ENCODE data around the gene RAB11FIP3.

Gene RAB11FIP3

DNA sequence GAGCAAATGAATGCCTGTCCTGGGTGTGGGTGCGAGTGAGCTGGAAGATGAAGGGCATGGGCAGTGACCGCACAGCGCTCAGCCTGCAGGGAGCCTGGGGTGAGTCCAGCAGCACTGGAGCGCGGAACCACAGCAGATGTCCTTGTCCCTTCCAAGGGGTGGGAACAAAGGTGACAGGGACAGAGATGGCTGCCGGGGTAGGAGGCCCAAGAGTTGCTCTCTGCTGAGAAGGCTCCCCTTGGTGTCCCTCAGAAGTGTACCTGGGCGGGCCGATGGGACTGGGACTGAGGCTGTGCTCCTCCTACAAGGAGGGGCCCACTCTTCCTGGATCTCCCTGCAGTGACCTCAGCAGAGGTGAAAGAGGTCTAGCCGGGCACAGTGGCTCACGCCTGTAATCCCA is 36.1 kb upstream of the RAB11FIP3 start:
- in situ Hi-C loops (cut with MboI; ENCODE audit: low sequenced_read_pairs) = no loop called here

DNA sequence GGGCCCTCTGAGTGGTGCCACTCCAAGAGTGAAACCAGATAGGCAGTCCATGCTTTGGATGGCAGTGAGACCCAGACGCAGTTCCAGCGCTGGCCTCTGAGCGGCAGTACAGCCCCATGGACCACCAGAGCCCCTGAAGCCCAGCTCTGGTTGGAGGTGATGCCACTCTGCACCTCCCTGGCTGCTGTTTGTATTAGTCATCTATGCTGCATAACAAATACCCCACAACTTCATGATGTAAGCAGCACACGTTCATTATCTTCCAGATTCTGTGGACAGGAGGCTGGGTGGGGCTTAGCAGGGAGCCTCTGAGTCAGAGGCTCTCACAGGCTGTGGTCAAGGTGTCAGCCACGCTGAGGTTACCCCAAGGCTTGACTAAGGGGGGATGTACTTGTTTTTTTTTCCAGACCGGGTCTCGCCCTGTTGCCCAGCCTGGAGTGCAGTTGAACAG is 33.5 kb upstream of the RAB11FIP3 start:
- in situ Hi-C loops (cut with MboI; ENCODE audit: low sequenced_read_pairs) = loop anchor here (10.0 kb wide), 1 partner anchor 273 kb away; the partner anchor contains the start of gene RHOT2

DNA sequence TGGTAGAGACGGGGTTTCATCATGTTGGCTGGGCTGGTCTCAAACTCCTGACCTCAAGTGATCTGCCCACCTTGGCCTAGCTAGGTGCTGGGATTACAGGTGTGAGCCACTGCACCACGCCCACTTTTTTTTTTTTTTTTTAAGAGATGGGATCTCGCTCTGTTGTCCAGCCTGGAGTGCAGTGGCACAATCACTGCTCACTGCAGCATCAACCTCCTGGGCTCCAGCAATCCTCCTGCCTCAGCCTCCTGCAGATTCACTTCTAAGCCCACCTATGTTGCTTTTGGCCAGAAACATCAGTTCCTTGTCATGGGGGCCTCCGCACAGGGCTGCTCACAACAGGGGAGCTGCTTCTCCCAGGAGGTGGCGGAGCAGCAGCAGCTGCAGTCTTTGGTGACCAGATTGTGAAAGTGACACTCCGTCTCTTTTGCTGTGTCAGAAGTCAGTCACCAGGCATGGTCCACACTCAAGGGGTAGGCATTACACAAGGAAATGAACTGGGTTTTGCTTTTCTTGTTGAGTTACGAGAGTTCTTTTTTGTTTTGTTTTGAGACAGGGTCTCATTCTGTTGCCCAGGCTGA is 32.9 kb upstream of the RAB11FIP3 start:
- in situ Hi-C loops (cut with MboI; ENCODE audit: low sequenced_read_pairs) = loop anchor here (10.0 kb wide), 1 partner anchor 272 kb away; the partner anchor contains the start of gene RHOT2

DNA sequence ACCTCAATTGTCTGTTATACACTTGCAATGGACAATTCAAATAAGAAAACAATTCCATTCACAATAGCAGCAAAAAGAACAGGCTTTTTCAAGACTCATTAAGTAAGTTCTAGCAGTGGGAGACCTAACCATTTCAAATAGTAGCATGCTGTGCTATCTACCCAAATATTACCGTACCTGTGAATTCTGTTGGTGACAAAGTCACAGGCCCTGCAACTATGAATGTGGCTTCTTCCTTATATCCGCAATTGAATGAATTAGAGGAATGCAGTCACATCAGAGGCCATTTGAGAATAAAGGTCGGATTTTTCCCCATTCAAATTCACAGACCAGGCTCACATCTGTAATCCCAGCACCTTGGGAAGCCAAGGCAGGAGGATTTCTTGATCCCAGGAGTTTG is 29.2 kb upstream of the RAB11FIP3 start:
- in situ Hi-C loops (cut with MboI; ENCODE audit: low sequenced_read_pairs) = loop anchor here (10.0 kb wide), 1 partner anchor 269 kb away; the partner anchor contains the start of gene RHOT2

DNA sequence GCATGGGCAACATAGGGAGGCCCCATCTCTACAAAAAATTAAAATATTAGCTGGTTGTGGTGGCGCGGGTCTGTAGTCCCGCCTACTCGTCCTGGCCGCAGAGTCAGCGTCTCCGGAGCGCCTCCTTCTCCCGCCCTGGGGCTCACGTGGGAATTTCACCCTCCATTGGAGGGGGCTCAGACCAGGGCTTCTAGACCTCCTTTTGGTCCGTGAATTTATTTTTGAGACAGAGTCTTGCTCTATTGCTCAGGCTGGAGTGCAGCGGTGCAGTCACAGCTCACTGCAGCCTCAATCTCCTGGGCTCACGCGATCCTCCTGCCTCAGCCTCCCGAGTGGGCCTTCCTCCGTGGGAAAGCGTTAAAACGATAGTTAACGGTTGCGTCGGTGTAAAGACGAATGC is 28.8 kb upstream of the RAB11FIP3 start:
- in situ Hi-C loops (cut with MboI; ENCODE audit: low sequenced_read_pairs) = loop anchor here (10.0 kb wide), 1 partner anchor 268 kb away; the partner anchor contains the start of gene RHOT2

DNA sequence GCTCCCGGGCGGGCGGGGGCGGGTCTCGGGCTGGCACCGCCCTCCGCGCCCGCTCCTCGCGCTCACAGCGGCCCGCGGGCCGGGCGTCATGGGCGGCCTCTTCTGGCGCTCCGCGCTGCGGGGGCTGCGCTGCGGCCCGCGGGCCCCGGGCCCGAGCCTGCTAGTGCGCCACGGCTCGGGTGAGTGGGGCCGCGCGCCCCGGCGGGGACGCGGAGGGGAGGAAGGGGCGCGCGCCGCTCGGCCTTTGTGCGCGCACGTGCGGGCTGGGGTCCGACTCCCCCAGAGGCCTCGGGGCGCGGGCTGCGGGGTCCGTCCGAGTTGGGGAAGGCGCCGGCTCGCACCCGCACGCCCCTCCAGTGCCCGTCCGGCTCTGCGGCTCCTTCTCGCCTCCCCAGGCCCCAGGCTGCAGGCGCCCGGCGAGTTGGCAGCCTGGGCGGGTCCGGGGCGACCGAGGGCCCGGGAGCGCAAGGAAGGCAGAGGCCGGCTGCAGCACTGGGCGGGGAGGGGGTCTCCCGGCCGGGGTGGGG is 28.3 kb upstream of the RAB11FIP3 start, which contains the start of gene NME4:
Gene NME4, plus strand, starts transcription at position 65 of the 527 bp plus-strand sequence. Its CDS starts 24 bp downstream, at position 89.
- in situ Hi-C loops (cut with MboI; ENCODE audit: low sequenced_read_pairs) = loop anchor here (10.0 kb wide), 1 partner anchor 268 kb away; the partner anchor contains the start of gene RHOT2

DNA sequence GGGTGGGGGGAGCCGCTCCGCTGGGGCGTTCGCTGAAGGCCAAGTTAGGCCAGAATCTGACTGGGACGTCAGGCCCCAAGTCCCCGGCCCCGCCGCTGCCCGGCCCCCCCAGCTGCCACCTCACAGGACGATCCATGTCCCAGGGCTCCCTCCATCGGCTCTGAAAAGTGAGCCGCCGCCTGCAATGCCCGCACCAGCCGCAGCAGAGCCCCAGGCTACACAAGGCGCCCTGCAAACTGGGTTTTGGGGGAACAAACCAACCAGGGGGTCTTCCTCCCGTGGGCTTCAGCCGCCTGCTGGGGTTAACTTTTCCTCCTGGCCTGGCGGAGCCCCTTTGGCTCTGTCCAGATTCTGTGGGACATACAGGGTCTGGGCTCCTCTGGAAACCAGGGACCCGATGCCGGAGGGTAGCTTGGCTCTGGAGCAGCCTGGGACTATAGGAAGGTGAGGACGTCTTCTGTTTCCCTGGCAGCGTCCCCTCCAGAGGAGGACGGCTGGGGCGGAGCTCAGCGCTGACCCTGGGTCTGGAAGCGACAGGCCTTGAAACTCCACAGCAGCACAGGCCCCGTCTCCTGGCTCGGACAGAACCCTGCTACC is 27.6 kb upstream of the RAB11FIP3 start:
- in situ Hi-C loops (cut with MboI; ENCODE audit: low sequenced_read_pairs) = loop anchor here (10.0 kb wide), 1 partner anchor 267 kb away; the partner anchor contains the start of gene RHOT2

DNA sequence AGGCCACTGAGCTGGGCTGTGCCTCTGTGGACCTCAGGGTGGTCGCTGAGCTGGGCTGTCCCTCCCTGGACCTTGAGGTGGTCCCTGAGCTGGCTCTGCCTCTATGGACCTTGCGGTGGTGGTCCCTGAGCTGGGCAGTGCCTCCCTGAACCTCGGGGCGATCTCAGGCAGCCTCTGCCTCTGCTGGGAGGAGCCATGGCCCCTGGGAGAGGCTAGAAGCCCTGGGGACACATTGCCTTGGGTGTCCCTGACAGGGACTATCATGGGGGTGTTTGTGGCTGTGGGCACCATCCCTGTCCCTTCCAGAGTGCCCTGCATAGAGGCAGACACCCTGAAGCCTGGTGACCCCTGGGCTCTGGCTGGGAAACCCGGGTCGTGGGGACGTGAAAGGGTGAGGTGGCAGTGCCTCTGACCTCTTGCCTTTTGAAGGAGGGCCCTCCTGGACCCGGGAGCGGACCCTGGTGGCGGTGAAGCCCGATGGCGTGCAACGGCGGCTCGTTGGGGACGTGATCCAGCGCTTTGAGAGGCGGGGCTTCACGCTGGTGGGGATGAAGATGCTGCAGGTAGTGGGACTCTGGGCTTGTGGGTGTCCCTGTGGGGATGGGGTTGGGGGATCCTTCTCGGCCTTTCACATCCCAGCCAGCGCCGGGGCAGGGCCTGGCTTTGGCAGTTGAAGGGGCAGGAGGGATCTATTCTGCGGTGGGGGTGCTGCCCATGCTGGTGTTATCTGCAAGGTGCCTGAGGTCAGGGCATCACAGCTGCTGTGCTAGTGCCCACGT is 26.7 kb upstream of the RAB11FIP3 start:
- in situ Hi-C loops (cut with MboI; ENCODE audit: low sequenced_read_pairs) = loop anchor here (10.0 kb wide), 1 partner anchor 266 kb away; the partner anchor contains the start of gene RHOT2

DNA sequence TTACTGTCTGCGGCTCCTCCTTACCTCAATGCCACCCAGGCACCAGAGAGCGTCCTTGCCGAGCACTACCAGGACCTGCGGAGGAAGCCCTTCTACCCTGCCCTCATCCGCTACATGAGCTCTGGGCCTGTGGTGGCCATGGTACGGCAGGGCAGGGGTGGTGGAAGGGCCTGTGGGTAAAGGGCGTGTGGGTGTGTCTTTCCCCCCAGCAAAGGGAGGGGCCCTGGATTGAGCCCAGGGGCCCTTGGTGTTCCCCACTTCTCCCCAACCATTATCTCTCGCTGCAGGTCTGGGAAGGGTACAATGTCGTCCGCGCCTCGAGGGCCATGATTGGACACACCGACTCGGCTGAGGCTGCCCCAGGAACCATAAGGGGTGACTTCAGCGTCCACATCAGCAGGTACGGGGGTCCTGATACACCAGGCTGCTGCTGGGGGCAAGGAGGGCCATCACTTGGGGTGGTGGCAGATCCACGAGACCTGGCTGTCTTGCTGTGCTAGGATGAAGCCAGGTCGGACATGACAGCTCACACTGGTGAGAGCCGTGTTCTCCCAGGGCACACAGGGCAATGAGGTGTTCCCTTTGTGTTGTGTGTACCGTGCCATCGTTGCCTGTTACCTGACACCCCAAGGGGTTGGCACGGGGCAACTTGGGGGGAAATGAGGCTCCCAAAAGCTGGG is 26.0 kb upstream of the RAB11FIP3 start:
- in situ Hi-C loops (cut with MboI; ENCODE audit: low sequenced_read_pairs) = loop anchor here (10.0 kb wide), 1 partner anchor 265 kb away; the partner anchor contains the start of gene RHOT2

DNA sequence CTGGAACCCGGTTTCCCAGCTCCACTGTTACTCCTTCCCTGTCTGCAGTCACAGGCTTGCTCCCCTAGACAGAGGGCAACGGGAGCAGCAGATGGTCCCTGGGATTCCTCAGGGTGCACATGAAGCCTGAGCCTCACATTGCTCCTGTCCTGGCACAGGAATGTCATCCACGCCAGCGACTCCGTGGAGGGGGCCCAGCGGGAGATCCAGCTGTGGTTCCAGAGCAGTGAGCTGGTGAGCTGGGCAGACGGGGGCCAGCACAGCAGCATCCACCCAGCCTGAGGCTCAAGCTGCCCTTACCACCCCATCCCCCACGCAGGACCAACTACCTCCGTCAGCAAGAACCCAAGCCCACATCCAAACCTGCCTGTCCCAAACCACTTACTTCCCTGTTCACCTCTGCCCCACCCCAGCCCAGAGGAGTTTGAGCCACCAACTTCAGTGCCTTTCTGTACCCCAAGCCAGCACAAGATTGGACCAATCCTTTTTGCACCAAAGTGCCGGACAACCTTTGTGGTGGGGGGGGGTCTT is 25.3 kb upstream of the RAB11FIP3 start:
- in situ Hi-C loops (cut with MboI; ENCODE audit: low sequenced_read_pairs) = no loop called here

DNA sequence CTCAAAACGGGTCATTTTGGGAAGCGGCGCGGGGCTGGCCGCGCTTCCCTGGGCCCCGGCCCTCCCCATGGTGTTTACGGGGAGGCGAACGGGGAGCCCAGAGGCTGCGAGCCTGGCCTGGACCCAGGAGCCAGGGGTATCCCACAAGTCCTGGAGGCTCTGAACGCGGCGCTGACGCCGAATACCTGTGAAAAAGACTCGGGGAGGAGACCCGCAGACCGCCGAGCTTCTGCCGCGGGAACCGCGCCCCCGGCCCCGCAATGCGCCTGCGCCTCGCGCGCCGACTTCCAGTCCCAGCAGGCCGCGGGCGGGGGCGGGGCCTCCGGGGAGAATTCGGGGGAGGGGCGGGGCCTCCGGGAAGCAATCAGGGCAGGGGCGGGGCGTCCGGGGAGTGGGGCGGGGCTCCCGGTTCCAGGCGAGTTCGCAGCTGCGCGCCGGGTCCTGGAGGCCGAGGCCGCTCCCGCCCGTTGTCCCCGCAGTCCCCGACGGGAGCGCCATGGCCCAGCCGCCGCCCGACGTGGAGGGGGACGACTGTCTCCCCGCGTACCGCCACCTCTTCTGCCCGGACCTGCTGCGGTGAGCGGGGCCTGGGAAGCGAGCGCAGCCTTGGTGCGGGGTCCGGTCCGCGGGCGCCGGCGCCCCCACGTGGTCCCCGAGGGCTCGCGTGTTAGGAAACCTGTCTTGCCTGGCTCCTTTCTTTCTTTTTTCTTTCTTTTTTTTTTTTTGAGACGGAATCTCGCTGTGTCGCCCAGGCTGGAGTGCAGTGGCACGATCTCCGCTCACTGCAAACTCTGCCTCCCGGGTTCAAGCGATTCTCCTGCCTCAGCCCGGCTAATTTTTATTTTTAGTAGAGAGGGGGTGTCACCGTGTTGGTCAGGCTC is 23.7 kb upstream of the RAB11FIP3 start, which contains the start of gene DECR2:
Gene DECR2, plus strand, starts transcription at position 418 of the 881 bp plus-strand sequence. Its CDS starts 79 bp downstream, at position 497.
- in situ Hi-C loops (cut with MboI; ENCODE audit: low sequenced_read_pairs) = no loop called here

DNA sequence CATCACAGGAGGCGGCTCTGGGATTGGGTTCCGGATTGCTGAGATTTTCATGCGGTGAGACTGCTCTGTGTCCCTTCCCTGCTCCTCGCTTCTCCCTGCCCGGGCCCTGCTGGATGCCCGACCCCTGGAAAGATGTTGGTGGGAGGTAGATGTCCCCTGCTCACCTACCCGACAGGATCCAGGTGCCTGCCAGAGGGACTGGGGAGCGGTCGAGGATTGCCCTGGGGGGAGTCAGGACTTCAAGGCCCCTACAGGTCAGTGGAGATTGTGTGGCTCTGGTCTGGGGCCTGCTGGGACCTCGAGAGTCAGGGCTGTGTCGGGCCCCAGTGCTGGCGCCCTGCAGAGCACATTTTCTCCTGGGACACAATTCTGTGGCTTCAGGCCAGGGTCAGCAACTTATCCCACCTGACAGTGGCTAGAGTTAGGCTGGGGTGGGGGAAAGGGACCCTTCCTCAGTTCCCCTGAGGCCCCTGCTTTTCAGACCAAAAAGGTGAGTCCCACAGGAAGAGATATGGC is 20.4 kb upstream of the RAB11FIP3 start:
- in situ Hi-C loops (cut with MboI; ENCODE audit: low sequenced_read_pairs) = no loop called here

DNA sequence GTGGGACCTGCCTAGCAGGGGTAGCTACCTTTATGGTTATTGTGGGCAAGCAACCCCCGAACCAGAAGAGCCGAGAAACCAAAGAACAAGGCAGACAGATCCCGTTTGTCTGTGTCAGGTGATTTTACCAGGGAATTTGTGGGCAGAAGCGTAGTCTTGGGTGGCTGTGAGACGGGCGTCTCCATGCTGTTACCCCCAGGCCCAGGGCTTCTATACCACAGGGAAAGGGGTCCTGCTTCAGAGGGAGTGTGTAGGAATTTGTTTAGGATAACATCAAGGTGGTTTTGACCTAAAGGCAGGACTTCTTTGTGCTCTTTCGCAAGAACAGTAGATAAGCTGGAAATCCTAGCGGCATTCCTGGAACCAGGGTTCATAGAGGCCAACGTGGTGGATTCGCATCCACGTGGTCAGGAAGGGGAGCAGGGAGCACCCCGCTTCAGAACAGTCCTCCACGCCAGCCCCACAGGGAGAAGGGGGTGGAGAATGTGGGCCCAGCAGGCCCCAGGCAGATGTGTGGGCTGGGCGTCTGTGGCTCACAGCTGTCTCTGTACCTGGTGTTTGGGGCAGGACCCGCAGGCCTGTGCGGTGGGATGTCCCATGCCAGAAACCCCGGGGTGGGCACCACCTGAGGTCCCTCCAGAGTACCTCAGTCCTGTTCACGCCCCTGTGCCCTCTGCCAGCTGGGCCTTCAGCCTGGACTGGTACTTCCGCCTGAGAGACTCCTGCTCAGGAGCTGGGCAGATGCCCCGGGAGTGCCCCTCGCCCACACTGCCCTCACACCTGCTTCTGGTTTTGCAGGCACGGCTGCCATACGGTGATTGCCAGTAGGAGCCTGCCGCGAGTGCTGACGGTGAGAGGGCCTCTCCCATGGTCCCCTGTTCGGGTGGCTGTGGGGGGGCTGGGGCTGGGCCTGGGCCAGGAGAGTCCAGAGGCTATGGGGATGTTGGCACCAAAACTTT is 19.6 kb upstream of the RAB11FIP3 start:
- in situ Hi-C loops (cut with MboI; ENCODE audit: low sequenced_read_pairs) = no loop called here

DNA sequence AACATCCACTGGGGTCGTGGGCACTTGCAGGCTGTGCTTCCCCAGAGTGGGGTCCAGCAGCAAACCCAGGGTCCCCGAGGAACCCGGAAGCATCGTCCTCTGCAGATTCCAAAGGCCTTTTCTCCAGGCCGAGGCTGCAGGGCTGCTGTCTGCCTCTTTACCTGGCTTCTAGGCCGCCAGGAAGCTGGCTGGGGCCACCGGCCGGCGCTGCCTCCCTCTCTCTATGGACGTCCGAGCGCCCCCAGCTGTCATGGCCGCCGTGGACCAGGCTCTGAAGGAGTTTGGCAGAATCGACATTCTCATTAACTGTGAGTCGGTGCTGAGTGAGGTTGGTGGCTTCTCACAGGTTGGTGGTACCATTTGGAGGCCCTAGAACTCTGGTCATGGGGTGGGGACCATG is 18.2 kb upstream of the RAB11FIP3 start:
- in situ Hi-C loops (cut with MboI; ENCODE audit: low sequenced_read_pairs) = no loop called here

DNA sequence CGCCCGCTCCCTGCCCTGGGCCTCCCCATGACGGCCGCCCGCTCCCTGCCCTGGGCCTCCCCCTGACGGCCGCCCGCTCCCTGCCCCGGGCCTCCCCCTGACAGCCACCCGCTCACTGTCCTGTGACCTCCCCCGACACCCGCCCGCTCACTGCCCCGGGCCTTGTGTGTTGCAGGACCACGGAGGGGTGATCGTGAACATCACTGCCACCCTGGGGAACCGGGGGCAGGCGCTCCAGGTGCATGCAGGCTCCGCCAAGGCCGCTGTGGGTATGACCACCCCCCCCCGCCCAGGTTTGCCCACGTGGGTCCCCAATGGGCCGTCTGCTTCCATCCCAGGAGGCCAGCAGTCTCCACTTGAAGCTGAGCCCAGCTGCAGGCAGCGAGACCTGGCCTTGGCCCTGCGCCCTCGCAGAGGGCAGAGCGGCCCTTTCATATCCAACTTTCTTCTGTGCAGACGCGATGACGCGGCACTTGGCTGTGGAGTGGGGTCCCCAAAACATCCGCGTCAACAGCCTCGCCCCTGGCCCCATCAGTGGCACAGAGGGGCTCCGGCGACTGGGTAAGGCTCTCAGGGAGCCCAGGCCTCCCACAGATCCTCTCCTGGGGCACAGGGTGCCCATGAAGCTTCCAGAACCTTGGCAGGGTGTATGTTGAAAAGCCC is 14.8 kb upstream of the RAB11FIP3 start:
- in situ Hi-C loops (cut with MboI; ENCODE audit: low sequenced_read_pairs) = no loop called here

DNA sequence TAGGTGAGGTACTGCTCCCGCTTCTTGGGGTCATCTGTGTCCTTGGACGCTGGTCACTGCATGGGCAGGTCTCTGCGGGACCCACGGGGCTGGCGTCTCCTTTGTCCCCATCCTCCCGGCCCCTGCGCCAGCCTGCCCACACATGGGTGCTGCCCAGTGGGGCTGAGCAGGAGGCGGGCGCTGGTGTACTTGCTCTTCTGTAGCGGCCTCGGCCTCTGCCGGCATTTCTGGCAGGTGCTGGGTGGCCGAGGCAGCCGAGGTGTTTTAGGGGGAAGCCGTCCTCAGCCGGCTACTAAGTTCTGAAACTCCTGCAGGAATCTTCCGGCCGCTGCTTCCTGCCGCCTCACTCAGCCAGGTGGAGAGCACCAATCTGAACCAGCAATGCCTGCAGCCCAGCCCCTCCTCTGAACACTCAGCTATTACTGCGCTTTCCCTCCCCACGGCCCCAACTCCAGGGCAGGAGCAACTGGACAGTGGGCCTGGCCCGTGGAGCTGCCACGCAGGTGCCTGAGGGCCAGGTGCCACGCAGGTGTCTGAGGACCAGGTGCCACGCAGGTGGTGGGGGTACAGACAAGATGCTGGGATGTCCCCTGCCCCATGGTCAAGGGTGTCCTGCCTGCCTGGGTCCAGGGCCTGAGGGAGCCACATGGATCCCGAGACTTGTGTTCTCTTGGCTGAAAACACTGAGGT is 13.7 kb upstream of the RAB11FIP3 start:
- in situ Hi-C loops (cut with MboI; ENCODE audit: low sequenced_read_pairs) = no loop called here

Data from HL-60/S4 (cell line).